ENCODE measurements around the gene TRIM41. TPM values are rescaled to one million over a fixed set of nuclear protein-coding genes. Genes with fewer than 3 reads are reported as not detected.
A peak's percentile ranks its signal among the peaks of the same experiment; 100 is the strongest.

TRIM41 gene
- total and polyA plus RNA-seq, 9 of the 15 experiments (the other 6 are each of a cell fraction or from before 2014, with no cell fraction given), result 1.8 to 47.6 (median 20.9) TPM

DNA sequence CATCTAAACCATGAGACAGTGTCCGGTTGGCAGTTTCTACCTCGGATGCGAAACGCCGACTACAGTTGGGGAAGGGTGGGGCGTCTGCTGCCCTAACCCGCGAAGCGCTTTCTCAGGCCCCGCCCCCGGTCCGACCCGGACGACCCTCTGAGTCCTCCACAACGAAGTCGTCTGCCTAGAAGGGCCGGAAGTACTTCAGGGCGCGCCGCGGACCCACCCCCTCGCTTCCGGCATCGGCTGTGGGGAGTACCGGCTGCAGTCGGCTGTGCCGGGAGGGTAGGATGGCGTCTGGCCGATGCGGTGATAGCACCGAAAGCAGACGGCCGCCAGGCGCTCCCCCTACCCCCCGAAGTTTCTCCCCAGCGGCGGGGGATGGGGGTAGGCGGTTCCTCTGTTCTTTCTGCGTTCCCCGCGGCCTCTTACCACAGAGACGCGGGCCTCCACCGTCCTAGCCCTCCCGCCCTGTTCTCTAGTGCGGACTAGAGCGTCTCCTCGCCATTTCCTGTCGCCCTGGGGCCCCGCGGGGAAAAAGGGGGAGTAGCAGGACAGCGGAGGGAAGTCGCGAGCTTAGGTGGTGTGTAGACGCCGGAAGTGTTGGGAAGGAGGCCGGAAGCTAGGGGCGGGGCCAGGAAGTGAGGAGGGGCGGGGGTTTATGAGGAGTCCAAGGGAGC is at the start of gene TRIM41 (continued):
- TF ChIP-seq, protein P1, sequence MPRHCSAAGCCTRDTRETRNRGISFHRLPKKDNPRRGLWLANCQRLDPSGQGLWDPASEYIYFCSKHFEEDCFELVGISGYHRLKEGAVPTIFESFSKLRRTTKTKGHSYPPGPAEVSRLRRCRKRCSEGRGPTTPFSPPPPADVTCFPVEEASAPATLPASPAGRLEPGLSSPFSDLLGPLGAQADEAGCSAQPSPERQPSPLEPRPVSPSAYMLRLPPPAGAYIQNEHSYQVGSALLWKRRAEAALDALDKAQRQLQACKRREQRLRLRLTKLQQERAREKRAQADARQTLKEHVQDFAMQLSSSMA (CRISPR knock-in tag; IDR thresholded peaks at IDR 0.05), result no peak
- TF ChIP-seq HMG20A (CRISPR knock-in tag; conservative IDR thresholded peaks at IDR 0.05), result no peak
- TF ChIP-seq SRSF9 (IDR thresholded peaks at IDR 0.05; ENCODE audit: borderline replicate concordance, low read depth, low read length), result no peak
- TF ChIP-seq MIER1 (IDR thresholded peaks at IDR 0.05; ENCODE audit: low read depth), result no peak; the same call in 1 of the 2 replicates
- TF ChIP-seq E2F3 (CRISPR knock-in tag; IDR thresholded peaks at IDR 0.05), result no peak
- peak; percentile 94 for TF ChIP-seq SP1 (CRISPR knock-in tag; IDR thresholded peaks at IDR 0.05)
- no peak for TF ChIP-seq CCNT2 (IDR thresholded peaks at IDR 0.05; ENCODE audit: borderline replicate concordance, extremely low read depth, insufficient read length, low read depth, low read length)
- no peak for TF ChIP-seq ZNF217 (CRISPR knock-in tag; IDR thresholded peaks at IDR 0.05)
- no peak for TF ChIP-seq PRMT5 (CRISPR knock-in tag; IDR thresholded peaks at IDR 0.05)
- TF ChIP-seq, protein P2, sequence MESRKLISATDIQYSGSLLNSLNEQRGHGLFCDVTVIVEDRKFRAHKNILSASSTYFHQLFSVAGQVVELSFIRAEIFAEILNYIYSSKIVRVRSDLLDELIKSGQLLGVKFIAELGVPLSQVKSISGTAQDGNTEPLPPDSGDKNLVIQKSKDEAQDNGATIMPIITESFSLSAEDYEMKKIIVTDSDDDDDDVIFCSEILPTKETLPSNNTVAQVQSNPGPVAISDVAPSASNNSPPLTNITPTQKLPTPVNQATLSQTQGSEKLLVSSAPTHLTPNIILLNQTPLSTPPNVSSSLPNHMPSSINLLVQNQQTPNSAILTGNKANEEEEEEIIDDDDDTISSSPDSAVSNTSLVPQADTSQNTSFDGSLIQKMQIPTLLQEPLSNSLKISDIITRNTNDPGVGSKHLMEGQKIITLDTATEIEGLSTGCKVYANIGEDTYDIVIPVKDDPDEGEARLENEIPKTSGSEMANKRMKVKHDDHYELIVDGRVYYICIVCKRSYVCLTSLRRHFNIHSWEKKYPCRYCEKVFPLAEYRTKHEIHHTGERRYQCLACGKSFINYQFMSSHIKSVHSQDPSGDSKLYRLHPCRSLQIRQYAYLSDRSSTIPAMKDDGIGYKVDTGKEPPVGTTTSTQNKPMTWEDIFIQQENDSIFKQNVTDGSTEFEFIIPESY (CRISPR knock-in tag; IDR thresholded peaks at IDR 0.05), result peak; percentile 46; the same call in 1 of the 2 replicates
- 0 out of 2 replicates have a peak, but pooled peaks have one; percentile 31 for TF ChIP-seq ERF (CRISPR knock-in tag; IDR thresholded peaks at IDR 0.05)
- TF ChIP-seq ZNF41 (CRISPR knock-in tag; conservative IDR thresholded peaks at IDR 0.05), result 0 out of 2 replicates have a peak, but pooled peaks have one; percentile 32
- TF ChIP-seq, protein P3, sequence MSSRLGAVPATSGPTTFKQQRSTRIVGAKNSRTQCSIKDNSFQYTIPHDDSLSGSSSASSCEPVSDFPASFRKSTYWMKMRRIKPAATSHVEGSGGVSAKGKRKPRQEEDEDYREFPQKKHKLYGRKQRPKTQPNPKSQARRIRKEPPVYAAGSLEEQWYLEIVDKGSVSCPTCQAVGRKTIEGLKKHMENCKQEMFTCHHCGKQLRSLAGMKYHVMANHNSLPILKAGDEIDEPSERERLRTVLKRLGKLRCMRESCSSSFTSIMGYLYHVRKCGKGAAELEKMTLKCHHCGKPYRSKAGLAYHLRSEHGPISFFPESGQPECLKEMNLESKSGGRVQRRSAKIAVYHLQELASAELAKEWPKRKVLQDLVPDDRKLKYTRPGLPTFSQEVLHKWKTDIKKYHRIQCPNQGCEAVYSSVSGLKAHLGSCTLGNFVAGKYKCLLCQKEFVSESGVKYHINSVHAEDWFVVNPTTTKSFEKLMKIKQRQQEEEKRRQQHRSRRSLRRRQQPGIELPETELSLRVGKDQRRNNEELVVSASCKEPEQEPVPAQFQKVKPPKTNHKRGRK (tag; IDR thresholded peaks at IDR 0.05), result no peak
- TF ChIP-seq BMI1 (IDR thresholded peaks at IDR 0.05; ENCODE audit: low read length), result no peak
- no peak for TF ChIP-seq TCF7L2 (IDR thresholded peaks at IDR 0.05; ENCODE audit: low read depth, low read length)
- TF ChIP-seq ELF1 (tag; IDR thresholded peaks at IDR 0.05), result peak; percentile 95
- peak; percentile 64 for TF ChIP-seq FOSL1 (tag; conservative IDR thresholded peaks at IDR 0.05)
- TF ChIP-seq SNRNP70 (optimal IDR thresholded peaks at IDR 0.05; ENCODE audit: low read depth, low read length), result no peak
- TF ChIP-seq EZH2 (IDR thresholded peaks at IDR 0.05; ENCODE audit: borderline replicate concordance, low read depth, low read length), result no peak
- TF ChIP-seq, protein P4, sequence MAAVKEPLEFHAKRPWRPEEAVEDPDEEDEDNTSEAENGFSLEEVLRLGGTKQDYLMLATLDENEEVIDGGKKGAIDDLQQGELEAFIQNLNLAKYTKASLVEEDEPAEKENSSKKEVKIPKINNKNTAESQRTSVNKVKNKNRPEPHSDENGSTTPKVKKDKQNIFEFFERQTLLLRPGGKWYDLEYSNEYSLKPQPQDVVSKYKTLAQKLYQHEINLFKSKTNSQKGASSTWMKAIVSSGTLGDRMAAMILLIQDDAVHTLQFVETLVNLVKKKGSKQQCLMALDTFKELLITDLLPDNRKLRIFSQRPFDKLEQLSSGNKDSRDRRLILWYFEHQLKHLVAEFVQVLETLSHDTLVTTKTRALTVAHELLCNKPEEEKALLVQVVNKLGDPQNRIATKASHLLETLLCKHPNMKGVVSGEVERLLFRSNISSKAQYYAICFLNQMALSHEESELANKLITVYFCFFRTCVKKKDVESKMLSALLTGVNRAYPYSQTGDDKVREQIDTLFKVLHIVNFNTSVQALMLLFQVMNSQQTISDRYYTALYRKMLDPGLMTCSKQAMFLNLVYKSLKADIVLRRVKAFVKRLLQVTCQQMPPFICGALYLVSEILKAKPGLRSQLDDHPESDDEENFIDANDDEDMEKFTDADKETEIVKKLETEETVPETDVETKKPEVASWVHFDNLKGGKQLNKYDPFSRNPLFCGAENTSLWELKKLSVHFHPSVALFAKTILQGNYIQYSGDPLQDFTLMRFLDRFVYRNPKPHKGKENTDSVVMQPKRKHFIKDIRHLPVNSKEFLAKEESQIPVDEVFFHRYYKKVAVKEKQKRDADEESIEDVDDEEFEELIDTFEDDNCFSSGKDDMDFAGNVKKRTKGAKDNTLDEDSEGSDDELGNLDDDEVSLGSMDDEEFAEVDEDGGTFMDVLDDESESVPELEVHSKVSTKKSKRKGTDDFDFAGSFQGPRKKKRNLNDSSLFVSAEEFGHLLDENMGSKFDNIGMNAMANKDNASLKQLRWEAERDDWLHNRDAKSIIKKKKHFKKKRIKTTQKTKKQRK (IDR thresholded peaks at IDR 0.05; ENCODE audit: borderline replicate concordance, low read depth, low read length), result no peak

All from K562 (cell line).